SK-N-MC (cell line): Measurements from ENCODE around the gene TNK2.
"Not testable (repeated sequence)": the region's sequence is repeated elsewhere in the genome, so short reads cannot be mapped to it uniquely, and the experiment has no call there.

Experiments used
- DNase-seq: peaks from one replicate; pipeline ENCODE4 v3.0.0-alpha.2; 2011; ENCODE audit warnings: low read depth, low spot score
- H3K27ac ChIP-seq: fragments of 200-600 bp; sonication (generic); 2 replicates; pipeline ENCODE4 v1.5.1; 2016; ENCODE audit warnings: mixed run types
- H3K36me3 ChIP-seq: fragments of 200-600 bp; sonication (generic); 2 replicates; pipeline ENCODE4 v1.6.1; 2017; ENCODE audit warnings: antibody characterized with exemption, low read length, mixed read lengths; ENCODE audit not compliant: insufficient read depth
- H3K4me3 ChIP-seq: fragments of 200-600 bp; sonication (generic); 2 replicates; pipeline ENCODE4 v1.5.1; 2016
- H3K9ac ChIP-seq: fragments of 200-600 bp; sonication (generic); 2 replicates; pipeline ENCODE4 v1.8.0; 2017; ENCODE audit warnings: mixed run types, mixed read lengths; ENCODE audit not compliant: insufficient read length
- H3K9me3 ChIP-seq: fragments of 200-600 bp; sonication (generic); 2 replicates; pipeline ENCODE4 v1.6.1; 2017; ENCODE audit warnings: low read depth, mild to moderate bottlenecking, antibody characterized with exemption, low read length, moderate library complexity, mixed read lengths
- EZH2 ChIP-seq: fragments of 200-600 bp; sonication (generic); IDR thresholded peaks from one replicate; pipeline ENCODE4 v1.6.1; 2017; ENCODE audit warnings: antibody characterized with exemption
- FOXP2 ChIP-seq: optimal IDR thresholded peaks from 2 replicates; pipeline ENCODE3; 2011; ENCODE audit warnings: mild to moderate bottlenecking, moderate library complexity; ENCODE audit not compliant: insufficient read depth; ENCODE audit errors: extremely low read length, control extremely low read depth
- POLR2AphosphoS5 ChIP-seq: IDR thresholded peaks from 2 replicates; pipeline ENCODE4 v1.6.1; 2012; ENCODE audit warnings: mild to moderate bottlenecking, low read depth, low read length, borderline replicate concordance

TNK2 gene

GRCh38 chr3:195907684-195907933, 742 bp downstream of the TNK2 start:
- no peak for DNase-seq
- no peaks in the 10 kb centered on the region for H3K9me3 ChIP-seq
- H3K4me3 ChIP-seq, result peak overlapping the region; percentile 86
- no peak overlapping the region for H3K9ac ChIP-seq
- H3K36me3 ChIP-seq, result peaks cover 8% of the 10 kb centered on the region
- H3K27ac ChIP-seq, result no peak overlapping the region
- TF ChIP-seq FOXP2 (no peak), EZH2 (no peak), POLR2AphosphoS5 (no peak)

- Histone ChIP-seq H3K36me3 (peaks cover 8% of the 10 kb centered on the region), H3K9ac (no peak overlapping the region), H3K27ac (no peak overlapping the region), H3K9me3 (no peaks in the 10 kb centered on the region), H3K4me3 (peak overlapping the region; percentile 86)
- TF ChIP-seq FOXP2, result no peak
- no peak for TF ChIP-seq POLR2AphosphoS5
- TF ChIP-seq EZH2, result no peak
- no peak for DNase-seq
Observed at GRCh38 chr3:195906865-195907683, 1.3 kb downstream of the TNK2 start.

- H3K9me3 ChIP-seq, result no peaks in the 10 kb centered on the region
- no peak overlapping the region for H3K27ac ChIP-seq
- H3K9ac ChIP-seq, result no peak overlapping the region
- peaks cover 8% of the 10 kb centered on the region for H3K36me3 ChIP-seq
- TF ChIP-seq FOXP2 (no peak), POLR2AphosphoS5 (no peak), EZH2 (no peak)
- no peak for DNase-seq
- peak overlapping the region; percentile 86 for H3K4me3 ChIP-seq
Observed at GRCh38 chr3:195905970-195906864, 2.1 kb downstream of the TNK2 start.

GRCh38 chr3:195904368-195904767, 4.0 kb downstream of the TNK2 start:
- Histone ChIP-seq H3K27ac (peak overlapping the region; percentile 14; the same call in 1 of the 2 replicates), H3K4me3 (no peak overlapping the region), H3K9me3 (no peaks in the 10 kb centered on the region), H3K36me3 (peaks cover 8% of the 10 kb centered on the region), H3K9ac (no peak overlapping the region)
- TF ChIP-seq POLR2AphosphoS5 (no peak), FOXP2 (no peak), EZH2 (no peak)
- DNase-seq, result no peak

GRCh38 chr3:195903950-195904290, 4.4 kb downstream of the TNK2 start:
- no peak for TF ChIP-seq FOXP2
- TF ChIP-seq POLR2AphosphoS5, result no peak
- TF ChIP-seq EZH2, result no peak
- DNase-seq, result no peak
- Histone ChIP-seq H3K9ac (no peak overlapping the region), H3K9me3 (no peaks in the 10 kb centered on the region), H3K4me3 (no peak overlapping the region), H3K27ac (no peak overlapping the region), H3K36me3 (peaks cover 8% of the 10 kb centered on the region)

GRCh38 chr3:195902634-195903033, 5.7 kb downstream of the TNK2 start:
- not testable (repeated sequence) for DNase-seq, H3K27ac ChIP-seq, H3K9me3 ChIP-seq, H3K9ac ChIP-seq, H3K36me3 ChIP-seq, H3K4me3 ChIP-seq

GRCh38 chr3:195901836-195902585, 6.3 kb downstream of the TNK2 start:
- H3K4me3 ChIP-seq, H3K9me3 ChIP-seq, H3K36me3 ChIP-seq, H3K9ac ChIP-seq, DNase-seq, H3K27ac ChIP-seq: not testable (repeated sequence)

GRCh38 chr3:195900436-195901355, 7.7 kb downstream of the TNK2 start:
- Histone ChIP-seq H3K36me3 (peaks cover under 1% of the 10 kb centered on the region; the same call in 1 of the 2 replicates), H3K9me3 (no peaks in the 10 kb centered on the region), H3K9ac (no peak overlapping the region), H3K4me3 (no peak overlapping the region), H3K27ac (no peak overlapping the region)
- TF ChIP-seq FOXP2 (no peak), POLR2AphosphoS5 (no peak), EZH2 (no peak)
- DNase-seq, result no peak
